Measurements from ENCODE around the gene ZNF213. TPM values are rescaled to one million over a fixed set of nuclear protein-coding genes. Genes with fewer than 3 reads are reported as not detected.

ZNF213 gene
- 6.1 TPM for polyA plus RNA-seq (2013, experiment 1 of 2)
- 5.7 TPM for polyA plus RNA-seq (2013, experiment 2 of 2)

DNA sequence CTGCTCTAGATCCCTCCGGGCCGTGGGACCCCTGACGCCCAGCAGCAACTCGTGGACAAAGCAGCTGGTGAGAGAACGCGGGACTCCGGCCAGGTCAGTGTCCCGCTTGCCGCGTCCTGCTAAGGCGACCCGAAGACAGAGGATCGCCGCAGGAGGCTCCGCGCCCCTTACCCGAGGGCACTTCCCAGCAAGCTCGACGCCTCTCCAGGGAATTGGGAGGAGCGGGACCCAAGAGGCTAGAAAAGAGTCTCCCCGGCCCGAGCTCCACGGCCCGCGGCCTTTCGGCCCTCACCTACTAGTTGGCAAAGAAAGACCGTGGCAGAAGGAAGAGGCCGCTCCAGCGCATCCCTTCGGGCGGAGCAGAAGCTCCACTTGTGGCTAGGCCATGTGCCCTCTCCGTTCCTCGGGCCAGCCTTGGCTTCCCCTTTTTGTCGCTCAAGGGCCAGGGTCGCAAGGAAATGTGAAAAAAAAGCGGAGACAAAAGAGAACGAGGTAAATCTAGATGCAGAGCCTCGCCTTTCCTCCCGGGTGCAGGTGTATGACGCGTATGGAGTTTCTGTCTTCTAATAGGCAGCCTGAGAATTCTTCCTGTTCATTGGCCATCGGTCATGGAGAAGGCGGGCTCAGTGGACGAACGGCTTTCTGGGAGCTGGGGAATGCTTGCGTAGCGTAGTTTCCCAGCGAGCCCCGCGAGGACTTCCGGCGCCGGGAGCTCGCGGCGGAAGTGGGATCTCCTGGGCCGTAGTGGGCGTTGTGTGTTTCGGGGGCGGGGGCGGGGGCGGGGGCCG lies at the start of gene ZNF213:
ZNF213 (plus strand) TSS at position 692 of the 788 bp plus-strand sequence. CDS start 2,252 bp downstream, outside the sequence.
- peaks cover 11% of the 10 kb centered on the region for H3K4me1 ChIP-seq (ENCODE audit: control insufficient read depth, insufficient read depth, low read depth, low read length)
- H4K91ac ChIP-seq (ENCODE audit: low read length): peak within 1 kb of the TSS; percentile 92
- peak within 1 kb of the TSS; percentile 96 for H3K9ac ChIP-seq (ENCODE audit: low read length)
- peak; percentile 99 for DNase-seq
- H4K8ac ChIP-seq (ENCODE audit: low read length): peak within 1 kb of the TSS; percentile 69
- H3K79me1 ChIP-seq (replicated peaks; ENCODE audit: low read length, poor library complexity, severe bottlenecking): peaks cover 14% of the 10 kb centered on the region
- peak within 1 kb of the TSS; percentile 94 to 96 for H3K18ac ChIP-seq (ENCODE audit: low read depth in 1 of 2, low read length in 2 of 2)
- H2BK120ac ChIP-seq (ENCODE audit: low read depth, low read length): peak within 1 kb of the TSS; percentile 24
- peak within 1 kb of the TSS; percentile 40 for H2BK5ac ChIP-seq (ENCODE audit: low read depth, low read length, poor library complexity, severe bottlenecking)
- H2BK12ac ChIP-seq (ENCODE audit: low read length in 2 of 2): peak within 1 kb of the TSS in 1 of 2 experiments; percentile 24
- H3K4me2 ChIP-seq (ENCODE audit: low read length, poor library complexity, severe bottlenecking): peak within 1 kb of the TSS; percentile 87
- H2BK15ac ChIP-seq (ENCODE audit: low read depth, poor library complexity, severe bottlenecking): peak within 1 kb of the TSS; percentile 44
- no peaks in the 10 kb centered on the region for H3K27me3 ChIP-seq (ENCODE audit: control insufficient read depth in 1 of 2, insufficient read depth in 1 of 2, low read length in 2 of 2)
- peak within 1 kb of the TSS; percentile 18 to 86 for H3K14ac ChIP-seq (ENCODE audit: low read length in 2 of 2)
- H3K4me3 ChIP-seq (ENCODE audit: insufficient read depth in 1 of 2, low read depth in 1 of 2, low read length in 2 of 2): peak within 1 kb of the TSS; percentile 98 to 100
- peak within 1 kb of the TSS in 1 of 2 experiments; percentile 87 for H3K23ac ChIP-seq (ENCODE audit: low read length in 2 of 2)
- peak within 1 kb of the TSS; percentile 96 for H2AFZ ChIP-seq (ENCODE audit: low read depth, low read length)
- under 1% methylated on average over 45 of the region's 63 CpGs for WGBS
- no peaks in the 10 kb centered on the region for H3K9me3 ChIP-seq (ENCODE audit: control insufficient read depth, low read length)
- H3K27ac ChIP-seq (ENCODE audit: low read length, poor library complexity, severe bottlenecking): peak within 1 kb of the TSS; percentile 93
- peaks cover 38 to 41% of the 10 kb centered on the region in 2 experiments for H3K36me3 ChIP-seq (ENCODE audit: control insufficient read depth in 1 of 2, insufficient read depth in 2 of 2, low read depth in 1 of 2, low read length in 2 of 2)
- peak within 1 kb of the TSS; percentile 72 for H2AK5ac ChIP-seq (ENCODE audit: low read length, severe bottlenecking)
- peak within 1 kb of the TSS; percentile 71 to 95 for H3K4ac ChIP-seq (ENCODE audit: low read depth in 1 of 2, low read length in 2 of 2)

DNA sequence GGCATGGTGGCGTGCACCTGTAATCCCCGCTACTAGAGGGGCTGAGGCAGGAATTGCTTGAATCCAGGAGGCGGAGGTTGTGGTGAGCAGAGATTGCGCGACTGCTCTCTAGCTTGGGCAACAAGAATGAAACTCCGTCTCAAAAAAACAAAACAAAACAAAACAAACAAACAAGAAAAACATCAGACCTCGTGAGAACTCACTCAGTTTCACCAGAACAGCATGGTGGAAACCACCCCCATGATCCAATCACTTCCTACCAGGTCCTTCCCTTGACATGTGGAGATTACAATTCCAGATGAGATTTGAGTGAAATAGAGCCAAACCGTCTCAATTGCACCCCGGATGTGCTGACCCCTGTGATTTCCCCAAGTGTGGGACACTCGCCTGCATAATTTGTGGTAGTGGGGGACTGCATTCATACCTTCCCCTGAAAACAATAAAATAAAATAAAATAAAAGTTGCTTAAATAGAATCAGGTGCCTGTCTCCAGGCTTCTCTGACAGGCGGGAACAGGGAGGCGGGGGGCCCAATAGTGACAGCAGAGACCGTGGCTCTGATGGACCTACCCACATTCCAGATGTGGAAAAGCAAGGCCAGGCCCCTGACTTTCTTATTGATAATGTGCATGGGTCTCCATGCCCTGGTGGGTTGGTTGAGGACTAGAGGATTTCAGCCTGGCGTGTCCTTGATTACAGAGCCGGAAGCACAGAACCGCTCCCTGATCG lies 48.8 kb upstream of the ZNF213 start:
- Histone ChIP-seq H2BK5ac (ENCODE audit: low read depth, low read length, poor library complexity, severe bottlenecking) (no peak overlapping the region), H2AK5ac (ENCODE audit: low read length, severe bottlenecking) (no peak overlapping the region), H3K14ac (ENCODE audit: low read length in 2 of 2) (no peak overlapping the region), H3K9me3 (ENCODE audit: control insufficient read depth, low read length) (no peaks in the 10 kb centered on the region), H3K4me1 (ENCODE audit: control insufficient read depth, insufficient read depth, low read depth, low read length) (peaks cover 11% of the 10 kb centered on the region), H3K27ac (ENCODE audit: low read length, poor library complexity, severe bottlenecking) (no peak overlapping the region), H3K79me1 (replicated peaks; ENCODE audit: low read length, poor library complexity, severe bottlenecking) (no peaks in the 10 kb centered on the region), H3K4ac (ENCODE audit: low read depth in 1 of 2, low read length in 2 of 2) (no peak overlapping the region), H2AFZ (ENCODE audit: low read depth, low read length) (no peak overlapping the region), H3K18ac (ENCODE audit: low read depth in 1 of 2, low read length in 2 of 2) (no peak overlapping the region), H2BK15ac (ENCODE audit: low read depth, poor library complexity, severe bottlenecking) (no peak overlapping the region), H4K8ac (ENCODE audit: low read length) (no peak overlapping the region), H3K27me3 (ENCODE audit: control insufficient read depth in 1 of 2, insufficient read depth in 1 of 2, low read length in 2 of 2) (peaks cover 4 to 45% of the 10 kb centered on the region in 2 experiments), H2BK120ac (ENCODE audit: low read depth, low read length) (no peak overlapping the region), H4K91ac (ENCODE audit: low read length) (no peak overlapping the region), H3K36me3 (ENCODE audit: control insufficient read depth in 1 of 2, insufficient read depth in 2 of 2, low read depth in 1 of 2, low read length in 2 of 2) (no peaks in the 10 kb centered on the region), H3K9ac (ENCODE audit: low read length) (no peak overlapping the region), H3K23ac (ENCODE audit: low read length in 2 of 2) (no peak overlapping the region), H3K4me2 (ENCODE audit: low read length, poor library complexity, severe bottlenecking) (no peak overlapping the region), H3K4me3 (ENCODE audit: insufficient read depth in 1 of 2, low read depth in 1 of 2, low read length in 2 of 2) (no peak overlapping the region), H2BK12ac (ENCODE audit: low read length in 2 of 2) (no peak overlapping the region)
- no peak for DNase-seq
- WGBS: 90% methylated on average over 13 of the region's 17 CpGs

DNA sequence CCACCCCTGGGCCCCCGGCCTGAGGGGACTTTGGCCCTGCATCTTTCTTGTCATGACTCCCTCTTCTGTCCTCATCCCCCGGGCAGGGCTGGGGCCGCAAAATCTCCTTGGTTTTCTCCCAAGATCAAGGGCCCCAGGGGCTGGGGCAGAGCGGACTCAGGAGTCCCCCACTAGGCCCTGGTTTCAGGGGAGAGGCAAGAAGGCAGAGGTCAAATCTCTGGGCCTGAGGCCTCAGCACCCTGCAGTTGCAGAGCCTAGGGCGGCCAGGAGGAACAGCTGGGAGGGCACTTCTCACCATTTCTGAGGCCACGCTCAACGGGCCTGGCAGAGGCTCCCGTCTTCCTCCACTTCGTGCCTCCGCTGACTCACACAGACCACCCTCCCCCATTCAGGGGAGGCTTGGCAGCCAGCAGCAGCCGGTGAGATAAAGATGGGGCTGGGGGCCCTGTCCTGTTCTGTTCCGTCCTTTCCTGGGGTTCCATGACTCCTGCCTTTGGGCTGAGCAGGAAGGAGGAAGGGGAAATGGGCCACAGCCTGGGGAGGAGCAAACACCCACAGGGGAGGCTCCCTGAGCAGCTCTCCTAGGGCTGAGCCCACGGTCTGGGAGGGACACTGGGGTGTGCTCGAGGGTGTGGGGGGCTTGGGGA lies 48.1 kb upstream of the ZNF213 start:
- Histone ChIP-seq H3K9me3 (ENCODE audit: control insufficient read depth, low read length) (no peaks in the 10 kb centered on the region), H4K91ac (ENCODE audit: low read length) (no peak overlapping the region), H3K23ac (ENCODE audit: low read length in 2 of 2) (no peak overlapping the region), H2BK12ac (ENCODE audit: low read length in 2 of 2) (no peak overlapping the region), H3K4ac (ENCODE audit: low read depth in 1 of 2, low read length in 2 of 2) (no peak overlapping the region), H3K4me2 (ENCODE audit: low read length, poor library complexity, severe bottlenecking) (no peak overlapping the region), H3K9ac (ENCODE audit: low read length) (no peak overlapping the region), H2BK120ac (ENCODE audit: low read depth, low read length) (no peak overlapping the region), H3K36me3 (ENCODE audit: control insufficient read depth in 1 of 2, insufficient read depth in 2 of 2, low read depth in 1 of 2, low read length in 2 of 2) (no peaks in the 10 kb centered on the region), H3K4me3 (ENCODE audit: insufficient read depth in 1 of 2, low read depth in 1 of 2, low read length in 2 of 2) (no peak overlapping the region), H3K14ac (ENCODE audit: low read length in 2 of 2) (no peak overlapping the region), H2BK15ac (ENCODE audit: low read depth, poor library complexity, severe bottlenecking) (no peak overlapping the region), H2AK5ac (ENCODE audit: low read length, severe bottlenecking) (no peak overlapping the region), H2AFZ (ENCODE audit: low read depth, low read length) (no peak overlapping the region), H3K79me1 (replicated peaks; ENCODE audit: low read length, poor library complexity, severe bottlenecking) (no peaks in the 10 kb centered on the region), H3K18ac (ENCODE audit: low read depth in 1 of 2, low read length in 2 of 2) (no peak overlapping the region), H3K27me3 (ENCODE audit: control insufficient read depth in 1 of 2, insufficient read depth in 1 of 2, low read length in 2 of 2) (peaks cover 7 to 50% of the 10 kb centered on the region in 2 experiments), H3K27ac (ENCODE audit: low read length, poor library complexity, severe bottlenecking) (no peak overlapping the region), H2BK5ac (ENCODE audit: low read depth, low read length, poor library complexity, severe bottlenecking) (no peak overlapping the region), H4K8ac (ENCODE audit: low read length) (no peak overlapping the region), H3K4me1 (ENCODE audit: control insufficient read depth, insufficient read depth, low read depth, low read length) (peaks cover 11% of the 10 kb centered on the region)
- 68% methylated on average over 12 of the region's 14 CpGs for WGBS
- DNase-seq: no peak

Measured in mesenchymal stem cell (in vitro differentiated cells and primary cell).